ENCODE results near the gene MARCHF4.

MARCHF4 gene, protein sequence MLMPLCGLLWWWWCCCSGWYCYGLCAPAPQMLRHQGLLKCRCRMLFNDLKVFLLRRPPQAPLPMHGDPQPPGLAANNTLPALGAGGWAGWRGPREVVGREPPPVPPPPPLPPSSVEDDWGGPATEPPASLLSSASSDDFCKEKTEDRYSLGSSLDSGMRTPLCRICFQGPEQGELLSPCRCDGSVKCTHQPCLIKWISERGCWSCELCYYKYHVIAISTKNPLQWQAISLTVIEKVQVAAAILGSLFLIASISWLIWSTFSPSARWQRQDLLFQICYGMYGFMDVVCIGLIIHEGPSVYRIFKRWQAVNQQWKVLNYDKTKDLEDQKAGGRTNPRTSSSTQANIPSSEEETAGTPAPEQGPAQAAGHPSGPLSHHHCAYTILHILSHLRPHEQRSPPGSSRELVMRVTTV

DNA sequence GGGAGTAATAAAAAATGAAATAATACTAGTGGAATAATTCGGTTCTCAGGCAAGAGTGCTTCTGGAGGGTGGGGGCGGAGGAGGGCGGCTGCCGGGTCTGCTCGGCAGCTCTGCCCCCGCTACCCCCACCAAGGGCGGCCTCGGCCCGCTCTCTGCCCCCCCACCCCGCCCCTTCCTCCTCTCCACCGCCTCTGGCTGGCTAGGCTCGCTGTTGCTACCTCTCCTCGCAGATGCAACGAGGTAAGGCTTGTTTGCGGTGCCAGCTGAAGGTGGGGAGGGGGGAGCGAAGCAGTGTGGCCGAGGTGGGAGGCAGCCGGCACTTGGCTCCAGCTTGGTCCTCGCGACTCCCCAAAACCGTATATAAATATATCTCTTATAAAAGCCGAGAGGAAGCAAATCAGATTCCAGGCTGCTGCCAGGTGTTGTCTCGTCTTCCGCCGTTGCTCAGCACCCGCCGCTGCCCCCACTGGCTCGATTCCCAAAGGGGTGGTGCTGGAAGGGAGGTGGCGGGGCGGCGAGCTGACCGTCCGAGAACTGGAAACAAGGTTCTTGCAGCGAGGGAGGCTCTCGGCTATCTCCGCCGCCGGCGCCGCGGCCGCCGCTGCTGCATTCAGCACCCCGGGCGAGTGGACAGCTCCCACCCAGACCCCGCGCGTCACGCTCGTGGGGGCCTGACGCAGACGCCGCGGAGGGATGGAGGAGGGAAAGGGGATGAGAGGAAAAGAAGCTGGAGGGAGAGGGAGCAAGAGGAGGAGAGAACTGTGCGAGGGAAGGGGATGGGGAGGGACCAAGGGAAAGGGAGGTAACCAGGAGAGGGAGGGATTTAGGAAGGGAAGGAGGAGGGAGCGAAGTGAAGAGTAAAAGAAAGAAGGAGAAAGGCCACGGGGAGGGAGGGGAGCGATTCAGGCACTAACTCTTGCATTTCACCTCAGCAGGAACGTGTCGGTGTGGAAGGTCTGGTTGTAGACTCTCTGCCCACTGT, at the start of gene MARCHF4:
MARCHF4 (minus strand) TSS at position 763 of the 982 bp plus-strand sequence. CDS start 2,223 bp downstream, outside the sequence.
- peak; percentile 93 for DNase-seq

DNA sequence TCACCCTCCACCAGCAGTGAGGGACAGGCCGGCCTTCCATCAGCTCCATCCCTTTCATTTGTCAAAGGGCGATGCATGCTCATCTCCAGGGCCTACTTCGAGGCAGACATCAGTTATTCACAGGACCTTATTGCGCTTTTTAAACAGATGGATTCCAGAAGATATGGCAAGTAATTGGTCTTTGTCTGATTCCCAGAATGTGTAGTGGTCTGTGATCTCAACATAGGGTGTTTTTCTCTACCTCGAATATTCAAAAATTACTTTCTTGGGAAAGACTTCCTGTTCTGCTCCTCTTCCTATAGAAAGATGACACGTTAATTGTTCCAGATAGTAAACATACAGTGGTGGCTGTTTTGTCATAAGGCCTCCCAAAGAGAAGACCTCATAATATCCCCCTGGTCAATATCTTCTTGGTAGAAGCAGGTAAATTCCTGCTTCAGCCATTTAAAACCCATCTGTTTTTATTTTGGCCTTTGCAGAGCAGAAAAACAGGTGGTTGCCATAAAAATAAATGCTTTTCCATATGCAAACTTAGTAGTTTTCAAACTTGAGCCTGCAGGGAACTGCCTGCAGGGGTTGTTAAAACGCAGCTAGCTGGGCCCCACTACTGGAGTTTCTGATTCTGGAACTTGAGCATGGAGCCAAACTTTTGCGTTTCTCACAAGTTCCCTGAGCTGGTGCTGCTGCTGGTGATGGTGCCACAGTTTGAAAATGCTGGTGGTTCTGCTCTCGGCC, 48.3 kb upstream of the MARCHF4 start:
- no peak for DNase-seq

DNA sequence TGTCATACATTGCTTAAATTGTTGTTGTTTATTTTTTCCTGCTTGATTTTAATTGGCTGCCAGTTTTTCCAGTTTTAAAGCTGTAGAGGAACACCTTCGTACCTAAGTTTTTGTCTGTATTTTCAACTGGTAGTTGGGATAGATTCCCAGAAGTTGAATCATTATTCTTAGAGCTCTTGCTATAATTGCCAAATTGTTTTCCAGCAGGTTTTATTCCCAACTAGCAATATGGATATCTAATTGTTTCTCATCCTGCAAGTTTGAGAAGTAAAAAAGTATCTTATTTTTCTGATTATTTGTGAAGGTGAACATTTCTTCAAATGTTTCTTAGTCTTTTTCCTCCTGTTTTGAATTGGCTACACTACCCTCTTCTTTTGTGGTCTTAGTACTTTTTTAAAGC, 46.7 kb upstream of the MARCHF4 start:
- no peak for DNase-seq

DNA sequence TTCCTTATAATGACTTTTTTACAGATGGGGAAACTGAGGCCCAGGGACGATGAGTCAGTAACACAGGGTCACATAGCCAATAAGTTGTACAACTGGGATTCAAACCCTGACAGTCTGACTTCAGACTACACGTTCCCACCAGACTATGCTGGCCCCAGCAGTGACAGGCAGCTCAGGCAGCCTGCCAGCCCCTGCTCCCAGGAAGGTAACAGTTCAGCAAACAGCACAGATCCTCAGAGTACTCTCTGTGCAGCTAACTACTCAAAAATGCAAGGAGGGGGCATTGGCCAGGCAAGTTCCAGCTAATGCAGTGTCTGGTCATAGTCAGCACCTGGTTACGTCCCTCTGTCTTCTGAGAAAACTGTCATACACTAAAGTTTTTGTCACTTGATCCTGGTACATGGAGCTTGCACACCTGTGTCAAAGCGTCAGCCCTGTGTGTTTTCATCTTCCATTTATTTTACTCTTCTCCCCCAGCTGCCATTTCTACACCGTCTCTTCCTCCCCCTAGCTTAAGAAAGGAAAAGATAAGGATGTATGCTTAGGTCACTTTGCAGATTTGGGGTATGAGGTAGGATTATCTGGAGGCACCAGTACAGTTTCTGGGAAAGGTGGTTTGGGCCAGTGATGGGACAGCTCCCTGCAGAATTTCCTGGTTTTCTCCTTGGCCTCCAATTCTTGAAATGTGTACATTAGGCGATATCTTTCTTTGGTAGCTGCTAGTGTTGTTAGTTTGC, 44.5 kb upstream of the MARCHF4 start:
- DNase-seq, result no peak

DNA sequence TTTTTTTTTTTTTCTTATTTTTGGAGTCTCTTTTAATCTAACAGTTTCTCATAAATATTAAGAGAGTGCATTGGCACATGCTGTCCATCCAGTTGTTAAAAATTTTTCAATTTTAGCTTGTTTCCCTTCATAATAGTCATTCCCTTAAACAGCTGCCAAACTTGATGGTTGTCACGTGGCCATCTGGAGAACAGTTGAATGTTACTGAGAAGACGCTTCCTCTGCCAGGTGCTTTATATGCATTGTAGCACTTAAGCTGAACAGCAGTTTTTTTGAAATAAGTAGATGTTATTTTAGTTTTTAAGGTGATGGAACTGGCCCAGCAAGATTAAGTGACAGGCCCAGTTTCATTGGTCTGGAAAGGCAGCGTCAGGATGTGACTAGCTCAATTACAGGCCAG, 43.3 kb upstream of the MARCHF4 start:
- DNase-seq, result no peak

DNA sequence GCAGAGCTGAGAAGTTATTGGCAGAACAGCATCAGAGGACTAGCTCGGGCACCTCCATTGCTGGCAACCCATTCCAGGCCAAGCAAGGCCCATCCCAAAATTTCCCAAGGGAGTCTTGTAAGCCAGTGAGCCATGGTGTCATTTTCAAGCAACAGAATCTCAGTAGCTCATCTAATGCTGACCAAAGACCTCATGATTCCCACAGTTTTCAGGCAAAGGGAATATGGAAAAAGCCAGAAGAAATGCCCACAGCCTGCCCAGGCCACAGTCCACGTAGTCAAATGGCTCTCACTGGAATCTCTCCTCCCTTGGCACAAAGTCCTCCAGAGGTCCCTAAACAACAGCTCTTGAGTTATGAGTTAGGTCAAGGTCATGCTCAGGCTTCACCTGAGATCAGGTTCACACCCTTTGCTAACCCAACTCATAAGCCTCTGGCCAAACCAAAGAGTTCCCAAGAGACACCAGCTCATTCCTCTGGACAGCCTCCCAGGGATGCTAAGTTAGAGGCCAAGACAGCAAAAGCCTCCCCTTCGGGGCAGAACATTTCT, 42.6 kb upstream of the MARCHF4 start:
- DNase-seq, result no peak

DNA sequence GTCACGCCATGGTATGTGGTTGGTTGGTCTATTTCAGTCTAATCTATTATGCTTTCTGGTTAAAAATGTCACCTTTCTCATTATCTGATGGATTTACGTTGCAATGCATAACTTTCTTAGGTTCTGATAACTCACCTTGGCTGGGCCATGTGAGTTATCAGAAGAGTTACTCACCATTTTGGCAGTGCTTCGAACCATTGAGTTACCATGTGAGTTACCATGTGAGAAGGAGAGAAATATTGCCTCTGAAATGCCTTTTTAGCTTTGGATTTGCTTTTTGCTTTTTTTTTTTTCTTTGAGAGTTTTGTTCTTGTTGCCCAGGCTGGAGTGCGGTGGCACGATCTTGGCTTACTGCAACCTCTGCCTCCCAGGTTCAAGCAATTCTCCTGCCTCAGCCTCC, 41.6 kb upstream of the MARCHF4 start:
- DNase-seq, result no peak

DNA sequence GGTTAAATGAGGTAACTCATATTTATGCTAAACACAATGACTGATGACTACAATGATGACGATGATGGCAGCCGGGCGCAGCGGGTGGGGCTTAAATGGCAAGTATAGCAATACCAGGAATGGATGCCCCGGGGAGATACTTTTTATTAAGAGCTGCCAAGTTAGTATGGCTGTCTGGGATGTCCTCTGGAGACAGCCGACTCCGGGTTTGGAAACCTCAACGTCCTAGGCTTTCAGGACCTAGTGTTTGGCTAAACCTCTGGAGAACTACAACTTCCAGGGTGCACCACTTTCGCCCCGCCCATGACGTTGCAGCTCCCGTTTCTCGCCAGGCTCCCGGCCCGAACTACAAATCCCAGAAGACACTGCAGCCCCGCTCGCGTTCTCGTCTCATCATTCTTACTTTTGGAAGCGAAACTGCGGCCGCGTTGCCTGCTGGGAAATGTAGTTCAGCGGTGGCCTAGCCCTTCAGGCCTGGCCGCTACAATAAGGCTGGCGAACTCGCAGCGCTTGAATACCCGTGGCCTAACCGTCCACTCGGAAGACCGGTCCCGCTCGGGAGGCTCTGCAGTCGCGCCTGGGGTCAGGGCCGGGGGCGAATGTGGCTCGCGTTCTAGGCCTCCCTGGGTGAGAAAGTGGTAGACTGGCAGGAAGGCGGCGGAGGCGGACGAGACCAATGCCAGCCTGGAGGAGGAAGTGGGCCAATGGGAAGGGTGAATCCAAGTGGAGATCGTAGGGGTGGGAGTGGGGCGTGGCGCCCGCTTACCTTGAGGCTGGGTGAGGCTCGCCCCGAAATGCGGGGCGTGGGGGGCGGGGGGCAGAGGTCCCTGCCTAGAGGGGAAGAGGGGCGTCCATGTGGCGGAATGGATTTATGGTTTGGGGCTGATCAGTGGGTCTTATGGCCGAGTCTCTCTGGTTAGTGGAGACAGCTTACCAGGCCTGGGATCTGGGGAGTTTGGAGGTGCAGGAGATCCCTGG, 40.0 kb upstream of the MARCHF4 start, which contains the start of gene SMARCAL1:
SMARCAL1 (plus strand) TSS at position 463 of the 978 bp plus-strand sequence. CDS start 2,221 bp downstream, outside the sequence.
- peak; percentile 100 for DNase-seq

DNA sequence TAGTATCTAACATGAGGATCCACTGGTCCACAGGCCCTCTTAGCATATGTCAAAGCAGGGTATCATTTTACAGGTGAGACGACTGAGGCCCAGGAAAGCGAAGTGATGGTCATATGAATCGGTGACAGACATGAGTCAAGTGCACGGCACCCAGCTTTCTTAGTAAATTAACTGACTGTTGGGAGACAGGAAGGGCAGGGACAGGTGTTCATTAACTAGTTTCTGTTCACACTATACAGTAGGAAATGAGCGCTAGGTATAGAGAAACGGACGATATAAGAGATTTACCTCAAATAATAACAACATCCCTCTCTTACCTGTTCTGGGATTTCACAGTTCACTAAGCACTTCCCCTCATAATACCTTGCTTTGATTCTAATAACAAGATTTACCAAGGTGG, 38.3 kb upstream of the MARCHF4 start:
- no peak for DNase-seq

DNA sequence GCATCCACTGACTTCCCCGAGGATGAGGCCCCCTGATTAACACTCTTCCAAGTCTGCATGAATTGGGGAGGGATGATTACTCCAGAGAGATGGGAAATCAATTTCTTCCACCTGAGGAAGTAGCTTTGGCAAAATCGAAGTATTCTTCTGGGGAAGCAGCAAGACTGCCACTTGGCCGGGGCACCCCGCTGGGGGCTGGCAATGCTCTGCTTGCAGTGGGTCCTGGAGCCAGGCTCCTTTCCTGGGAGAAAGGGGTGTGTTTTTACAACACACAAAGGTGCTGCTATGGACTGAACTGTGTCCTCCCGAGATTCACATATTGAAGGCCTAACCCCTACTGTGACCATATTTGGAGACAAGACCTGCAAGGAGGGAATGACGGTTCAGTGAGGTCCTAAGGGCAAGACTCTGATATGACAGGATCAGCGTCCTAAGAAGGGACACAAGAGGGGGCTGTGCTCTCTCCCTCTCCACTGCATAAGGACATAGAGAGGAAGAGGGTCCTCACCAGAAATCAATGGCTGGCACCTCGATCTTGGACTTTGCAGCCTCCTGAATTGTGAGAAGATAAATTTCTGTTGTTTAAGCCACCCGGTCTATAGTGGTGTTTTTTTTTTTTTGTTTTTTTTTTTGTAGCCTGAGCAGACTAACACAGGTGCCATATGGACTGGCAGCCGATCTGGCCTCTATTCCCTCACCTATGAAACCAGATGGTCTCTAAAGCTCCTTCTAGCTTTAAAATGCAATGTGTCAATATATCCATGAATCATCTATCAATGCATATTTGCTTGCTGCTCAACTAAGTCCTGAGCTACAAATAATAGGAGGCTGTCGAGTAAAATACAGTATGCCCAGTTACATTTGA, 36.4 kb upstream of the MARCHF4 start:
- peak; percentile 25 for DNase-seq

DNA sequence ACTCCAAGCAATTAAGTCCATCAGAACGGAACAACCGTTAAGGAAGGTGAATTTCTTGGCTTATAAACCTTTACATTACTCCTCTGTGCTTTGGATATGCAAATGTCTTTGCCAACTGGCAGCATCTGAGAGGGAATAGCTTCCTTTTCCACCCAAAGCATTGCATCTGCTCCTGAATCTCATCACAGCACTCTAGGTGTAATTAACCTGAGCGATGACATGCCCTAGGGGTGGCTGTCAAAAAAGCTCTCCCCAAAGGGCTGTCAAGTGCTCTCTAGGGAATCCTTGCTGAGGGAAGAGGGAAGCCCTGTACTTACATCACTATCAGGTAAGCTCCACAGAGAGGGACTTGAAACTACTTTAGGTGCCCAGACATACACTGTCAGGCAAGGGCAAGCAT, 34.5 kb upstream of the MARCHF4 start:
- no peak for DNase-seq

DNA sequence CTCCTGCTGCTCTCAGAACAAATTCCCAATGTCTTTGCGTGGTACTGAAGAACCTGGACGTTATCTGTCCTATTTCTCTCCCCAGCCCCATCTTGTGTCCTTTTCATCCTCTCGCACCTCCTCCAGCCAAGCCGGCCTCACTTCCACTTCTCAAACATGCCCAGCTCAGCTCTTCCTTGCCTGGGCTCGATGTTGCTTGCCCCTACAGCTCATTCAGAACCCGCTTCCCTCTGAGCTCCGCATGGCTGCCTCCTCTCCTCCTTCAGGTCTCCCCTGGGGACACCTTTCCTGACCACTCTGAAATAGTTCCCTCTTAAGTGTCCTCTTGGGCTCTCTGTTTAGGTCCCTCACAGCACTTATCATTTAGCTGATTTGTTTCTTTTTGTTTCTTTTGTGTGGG, 33.3 kb upstream of the MARCHF4 start:
- no peak for DNase-seq

DNA sequence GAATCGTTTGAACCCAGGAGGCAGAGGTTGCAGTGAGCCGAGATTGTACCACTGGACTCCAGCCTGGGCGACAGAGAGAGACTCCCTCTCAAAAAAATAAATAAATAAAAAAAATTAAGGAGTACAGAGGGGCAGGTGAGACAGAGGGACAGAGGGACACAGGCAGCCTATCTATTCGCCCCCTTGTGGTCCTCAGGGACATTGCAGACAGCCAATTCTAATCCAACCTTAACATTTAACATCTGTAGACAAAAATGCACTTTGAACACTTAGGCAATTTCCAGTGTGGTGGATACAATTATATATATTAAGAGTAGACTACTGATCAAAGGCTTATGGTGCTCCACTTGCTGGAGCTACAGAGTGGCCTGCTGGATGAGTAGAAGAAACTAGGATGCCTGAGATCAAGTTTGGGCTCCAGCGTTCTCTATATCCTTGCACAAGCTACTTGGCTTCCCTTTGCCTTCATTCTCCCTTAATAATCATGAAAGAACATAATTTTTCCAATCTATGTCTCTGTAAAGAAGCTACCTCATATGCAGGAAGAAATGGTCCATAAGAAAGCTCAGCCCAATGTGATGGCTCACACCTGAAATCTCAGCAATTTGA, 31.8 kb upstream of the MARCHF4 start:
- peak; percentile 39 for DNase-seq

DNA sequence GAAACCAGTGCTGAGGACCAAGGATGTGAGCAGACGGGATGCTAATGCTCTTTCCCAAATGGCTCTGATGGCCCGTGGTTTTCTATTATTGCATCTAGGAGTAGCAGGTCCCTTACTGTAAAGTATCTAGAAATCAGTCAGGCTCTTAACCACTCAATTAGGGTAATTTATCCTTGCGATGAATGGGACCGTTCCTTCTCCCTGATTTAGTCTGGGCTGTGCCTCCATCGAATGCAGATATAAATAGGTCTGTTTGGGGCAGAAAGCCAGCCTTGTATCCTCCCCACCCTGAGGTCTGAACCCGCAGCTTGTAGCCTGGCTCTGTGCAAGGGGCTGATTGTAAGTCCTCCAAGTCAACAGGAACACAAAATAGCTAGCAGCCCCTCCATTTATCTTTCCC, 30.5 kb upstream of the MARCHF4 start:
- DNase-seq, result no peak

DNA sequence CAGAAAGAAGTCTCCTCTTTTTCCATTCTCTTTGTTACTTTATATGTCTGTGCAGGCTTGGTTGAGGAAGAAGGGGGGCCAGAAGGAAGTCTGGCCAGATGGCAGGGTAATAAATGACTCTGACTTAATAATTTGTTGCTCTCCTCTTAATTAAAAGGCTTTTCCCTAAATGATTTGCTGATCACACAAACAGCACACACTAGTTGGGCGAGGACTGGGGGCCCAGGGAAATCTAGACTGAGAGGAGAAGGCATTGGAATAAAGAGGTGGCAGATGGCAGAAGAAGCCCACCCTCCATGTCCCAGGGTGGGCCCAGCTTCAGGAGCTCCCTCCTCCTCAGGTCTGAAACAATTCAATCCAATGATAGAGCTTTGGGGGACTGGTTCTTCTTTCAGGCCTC, 27.3 kb upstream of the MARCHF4 start:
- DNase-seq, result peak; percentile 8

DNA sequence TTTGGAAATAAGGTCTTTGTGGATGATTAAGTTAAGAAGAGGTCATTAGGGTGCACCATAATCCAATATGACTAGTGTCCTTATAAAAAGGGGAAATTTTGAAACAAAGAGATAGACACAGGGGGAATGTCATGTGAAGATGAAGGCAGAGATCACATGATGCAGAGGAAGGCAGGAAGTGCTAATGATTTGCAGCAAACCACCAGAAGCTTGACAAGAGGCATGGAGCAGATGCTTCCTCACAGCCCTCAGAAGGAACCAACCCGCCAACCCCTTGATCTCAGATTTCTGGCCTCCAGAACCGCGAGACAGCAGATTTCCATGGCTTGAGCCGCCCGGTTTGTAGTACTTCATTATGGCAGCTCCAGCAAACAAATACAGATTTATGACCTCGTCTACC, 22.6 kb upstream of the MARCHF4 start:
- DNase-seq, result no peak

DNA sequence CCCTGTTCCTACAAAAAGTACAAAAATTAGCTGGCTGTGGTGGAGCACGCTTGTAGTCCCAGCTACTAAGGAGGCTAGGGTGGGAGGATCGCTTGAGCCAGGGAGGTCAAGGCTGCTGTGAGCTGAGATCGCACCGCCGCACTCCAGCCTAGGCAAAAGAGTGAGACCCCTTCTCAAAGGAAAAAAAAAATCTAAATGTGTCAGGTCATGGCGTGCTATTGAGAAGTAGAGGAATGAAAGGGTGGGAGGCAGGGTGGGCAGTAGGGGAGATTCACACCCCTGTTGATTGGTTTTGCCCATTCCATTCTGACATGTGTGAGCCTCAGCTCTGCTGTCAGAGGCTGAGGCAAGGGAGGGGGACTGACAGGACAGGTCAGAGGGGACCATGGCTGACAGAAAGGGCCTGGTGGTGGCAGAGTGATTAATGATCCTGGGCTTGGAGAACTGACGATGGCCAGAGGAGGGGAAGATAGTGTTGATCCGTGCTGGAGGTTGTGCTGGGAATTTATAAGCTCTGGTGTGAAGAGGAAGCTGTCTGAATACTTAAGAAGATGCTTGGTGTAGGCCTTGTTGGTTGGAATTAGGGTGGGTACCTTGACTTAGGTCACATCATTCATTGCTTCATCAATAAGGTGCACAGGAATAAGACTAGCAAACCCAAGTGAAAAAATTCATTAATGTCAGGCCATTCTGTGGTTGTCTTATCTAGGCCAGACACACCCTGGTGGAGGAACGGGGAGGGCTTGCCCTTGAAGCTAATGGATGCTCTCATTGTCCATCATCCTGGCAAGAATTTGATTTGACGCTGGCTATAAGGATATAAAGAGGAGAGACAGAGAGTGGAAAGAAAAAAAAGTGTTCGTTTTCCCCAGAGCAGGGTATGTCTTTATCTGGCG, 20.9 kb upstream of the MARCHF4 start:
- DNase-seq, result no peak

DNA sequence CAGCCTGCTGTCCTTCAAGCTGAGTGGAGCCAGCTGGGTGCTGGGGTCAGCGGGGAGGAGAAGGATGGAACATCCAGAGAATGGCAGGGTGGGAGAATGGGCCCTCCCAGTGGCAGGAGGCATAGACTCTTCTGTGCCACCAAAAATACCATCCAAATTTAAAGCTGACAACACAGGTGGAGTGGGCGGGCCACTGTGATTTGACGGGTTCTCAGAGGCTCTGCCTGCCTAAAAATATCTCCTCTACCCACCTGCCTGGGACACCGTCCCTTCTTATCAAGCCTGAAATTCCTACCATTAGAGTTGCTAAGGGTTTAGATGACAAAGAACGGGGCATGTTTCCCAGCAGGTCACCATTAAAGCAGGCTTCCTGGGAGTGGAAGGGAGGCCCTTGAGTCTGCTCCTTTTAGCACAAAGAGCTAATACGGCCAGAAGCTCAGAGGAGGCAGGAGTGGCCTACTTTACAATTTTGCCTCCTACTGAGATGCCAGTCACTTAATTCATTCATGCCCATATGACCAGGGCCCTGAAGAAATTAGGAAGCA, 19.8 kb upstream of the MARCHF4 start:
- DNase-seq, result peak; percentile 49

Data from retina (tissue), 1 donor.